Left renal cortex interstitium (tissue), 4 donors: ENCODE measurements around the gene C22orf23. TPM values are rescaled to one million over a fixed set of nuclear protein-coding genes. Genes with fewer than 3 reads are reported as not detected.

Experiments used
- DNase-seq, 4 donors: peaks; one replicate each; pipeline ENCODE4 v3.0.0-alpha.2; 2013; ENCODE audit warnings: low read depth in 4 of 4, low spot score in 2 of 4, missing footprints in 1 of 4
- polyA plus RNA-seq, 4 donors: library from polyadenylated mRNA; unstranded; fragments of 120-200 nt; gene quantifications; one replicate each; pipeline ENCODE4 v1.2.1, GENCODE V29; 2013; ENCODE audit not compliant: insufficient read length in 4 of 4

C22orf23 gene
- 1 to 10 TPM; 4.2 to 5.8 (median 5.1) TPM for polyA plus RNA-seq

GRCh38 chr22:37953437-37954179 is at the start of gene C22orf23, which contains the start of gene POLR2F:
TSS of gene C22orf23 (minus strand) at chr22:37953601. CDS start at chr22:37953149, 452 bp downstream.
TSS of gene POLR2F (plus strand) at chr22:37953699. CDS start at chr22:37953788, 89 bp downstream.
- peak; percentile 86 to 95 (median 90) for DNase-seq

- no peak for DNase-seq
Measured at GRCh38 chr22:37999640-38000272, 46.4 kb upstream of the C22orf23 start.

GRCh38 chr22:37999236-37999635 is 45.8 kb upstream of the C22orf23 start:
- DNase-seq = no peak

GRCh38 chr22:37998543-37998942 is 45.1 kb upstream of the C22orf23 start:
- DNase-seq = no peak

GRCh38 chr22:37996515-37997246 is 43.3 kb upstream of the C22orf23 start:
- no peak for DNase-seq

- DNase-seq = no peak
Measured at GRCh38 chr22:37996079-37996478, 42.7 kb upstream of the C22orf23 start.

- DNase-seq = no peak
Measured at GRCh38 chr22:37995460-37995859, 42.1 kb upstream of the C22orf23 start.

GRCh38 chr22:37994982-37995381 is 41.6 kb upstream of the C22orf23 start:
- no peak for DNase-seq

GRCh38 chr22:37994049-37994448 is 40.6 kb upstream of the C22orf23 start:
- DNase-seq = no peak

- DNase-seq = no peak
Measured at GRCh38 chr22:37991731-37992442, 38.5 kb upstream of the C22orf23 start.

GRCh38 chr22:37990862-37991261 is 37.5 kb upstream of the C22orf23 start:
- DNase-seq = no peak

- no peak for DNase-seq
Measured at GRCh38 chr22:37990301-37990700, 36.9 kb upstream of the C22orf23 start.

GRCh38 chr22:37989146-37990045 is 36.0 kb upstream of the C22orf23 start:
- no peak for DNase-seq

GRCh38 chr22:37986371-37986770 is 33.0 kb upstream of the C22orf23 start:
- DNase-seq = no peak

- no peak for DNase-seq
Measured at GRCh38 chr22:37985751-37986281, 32.4 kb upstream of the C22orf23 start.

GRCh38 chr22:37985050-37985585 is 31.7 kb upstream of the C22orf23 start:
- DNase-seq = no peak

GRCh38 chr22:37983860-37984791 is 30.7 kb upstream of the C22orf23 start, which contains the start of gene SOX10:
TSS of gene SOX10 (minus strand) at chr22:37984555. CDS start at chr22:37983784, 771 bp downstream.
- no peak for DNase-seq
